DND-41 (cell line): ENCODE measurements around the gene WNK2.

Source experiments
- ATAC-seq: fragments of 200-7000 bp; cut with Tn5 transposase; 3 replicates; pipeline ENCODE4 v1.9.1; 2021; ENCODE audit warnings: low read depth; ENCODE audit not compliant: insufficient read depth
- DNase-seq: peaks from one replicate; pipeline ENCODE4 v3.0.0-alpha.2; 2020
- H2AFZ ChIP-seq: 2 replicates; pipeline ENCODE4 v1.6.0; 2012; ENCODE audit warnings: low read depth, low read length
- H3K27ac ChIP-seq: 2 replicates; pipeline ENCODE4 v1.5.1; 2012; ENCODE audit warnings: low read length, inconsistent platforms
- H3K27me3 ChIP-seq: fragments of 200-600 bp; sonication (generic); 2 replicates; pipeline ENCODE4 v1.6.0; 2012; ENCODE audit warnings: low read length, mild to moderate bottlenecking, inconsistent platforms; ENCODE audit not compliant: insufficient read depth, poor library complexity
- H3K36me3 ChIP-seq: 2 replicates; pipeline ENCODE4 v1.5.1; 2012; ENCODE audit warnings: low read length, inconsistent platforms; ENCODE audit not compliant: insufficient read depth
- H3K4me1 ChIP-seq: 2 replicates; pipeline ENCODE4 v1.5.1; 2012; ENCODE audit warnings: mild to moderate bottlenecking, low read length; ENCODE audit not compliant: insufficient read depth
- H3K4me2 ChIP-seq: 2 replicates; pipeline ENCODE4 v1.6.0; 2012; ENCODE audit warnings: mild to moderate bottlenecking, moderate library complexity, low read length, inconsistent platforms; ENCODE audit not compliant: insufficient read depth
- H3K4me3 ChIP-seq, 2 experiments: fragments of 200-600 bp in 1 of 2; shearing (Covaris generic) in 1 of 2; 2 replicates each; pipeline ENCODE4 v1.5.1; 2012 to 2016; ENCODE audit warnings: inconsistent platforms in 2 of 2, low read length in 2 of 2, mild to moderate bottlenecking in 2 of 2, low read depth in 1 of 2, moderate library complexity in 1 of 2
- H3K79me2 ChIP-seq: 2 replicates; pipeline ENCODE4 v1.6.0; 2012; ENCODE audit warnings: low read length, inconsistent platforms; ENCODE audit not compliant: insufficient read depth
- H3K9ac ChIP-seq: 2 replicates; pipeline ENCODE4 v1.6.0; 2012; ENCODE audit warnings: low read depth, mild to moderate bottlenecking, inconsistent platforms, low read length, moderate library complexity
- H3K9me3 ChIP-seq: 2 replicates; pipeline ENCODE4 v1.5.1; 2012; ENCODE audit warnings: low read length, moderate library complexity, mild to moderate bottlenecking, inconsistent platforms; ENCODE audit not compliant: insufficient read depth, severe bottlenecking
- H4K20me1 ChIP-seq: 2 replicates; pipeline ENCODE4 v1.6.0; 2012; ENCODE audit warnings: low read length; ENCODE audit not compliant: insufficient read depth
- EZH2 ChIP-seq: IDR thresholded peaks from 3 replicates; pipeline ENCODE4 v1.6.1; 2012; ENCODE audit warnings: borderline replicate concordance, low read depth, mild to moderate bottlenecking, moderate library complexity, low read length, inconsistent platforms; ENCODE audit not compliant: severe bottlenecking
- TF ChIP-seq, protein P1 (sequence below): IDR thresholded peaks from 2 replicates; pipeline ENCODE4 v1.5.1; 2012; ENCODE audit warnings: borderline replicate concordance, low read length, moderate library complexity, mild to moderate bottlenecking; ENCODE audit not compliant: poor library complexity, severe bottlenecking; ENCODE audit errors: extremely low read depth

WNK2 gene

GRCh38 chr9:93288341-93288740 is 104.4 kb downstream of the WNK2 start:
- Histone ChIP-seq H3K4me3 (no peak overlapping the region), H3K4me2 (no peak overlapping the region), H3K9me3 (no peaks in the 10 kb centered on the region), H2AFZ (no peak overlapping the region), H3K9ac (no peak overlapping the region), H3K79me2 (no peaks in the 10 kb centered on the region), H4K20me1 (no peaks in the 10 kb centered on the region), H3K4me1 (no peaks in the 10 kb centered on the region), H3K27ac (no peak overlapping the region), H3K36me3 (no peaks in the 10 kb centered on the region), H3K27me3 (peaks cover 2% of the 10 kb centered on the region)
- no peak for DNase-seq
- TF ChIP-seq, protein P1, sequence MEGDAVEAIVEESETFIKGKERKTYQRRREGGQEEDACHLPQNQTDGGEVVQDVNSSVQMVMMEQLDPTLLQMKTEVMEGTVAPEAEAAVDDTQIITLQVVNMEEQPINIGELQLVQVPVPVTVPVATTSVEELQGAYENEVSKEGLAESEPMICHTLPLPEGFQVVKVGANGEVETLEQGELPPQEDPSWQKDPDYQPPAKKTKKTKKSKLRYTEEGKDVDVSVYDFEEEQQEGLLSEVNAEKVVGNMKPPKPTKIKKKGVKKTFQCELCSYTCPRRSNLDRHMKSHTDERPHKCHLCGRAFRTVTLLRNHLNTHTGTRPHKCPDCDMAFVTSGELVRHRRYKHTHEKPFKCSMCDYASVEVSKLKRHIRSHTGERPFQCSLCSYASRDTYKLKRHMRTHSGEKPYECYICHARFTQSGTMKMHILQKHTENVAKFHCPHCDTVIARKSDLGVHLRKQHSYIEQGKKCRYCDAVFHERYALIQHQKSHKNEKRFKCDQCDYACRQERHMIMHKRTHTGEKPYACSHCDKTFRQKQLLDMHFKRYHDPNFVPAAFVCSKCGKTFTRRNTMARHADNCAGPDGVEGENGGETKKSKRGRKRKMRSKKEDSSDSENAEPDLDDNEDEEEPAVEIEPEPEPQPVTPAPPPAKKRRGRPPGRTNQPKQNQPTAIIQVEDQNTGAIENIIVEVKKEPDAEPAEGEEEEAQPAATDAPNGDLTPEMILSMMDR = no peak
- no peak for TF ChIP-seq EZH2
- ATAC-seq = no peak

DNA sequence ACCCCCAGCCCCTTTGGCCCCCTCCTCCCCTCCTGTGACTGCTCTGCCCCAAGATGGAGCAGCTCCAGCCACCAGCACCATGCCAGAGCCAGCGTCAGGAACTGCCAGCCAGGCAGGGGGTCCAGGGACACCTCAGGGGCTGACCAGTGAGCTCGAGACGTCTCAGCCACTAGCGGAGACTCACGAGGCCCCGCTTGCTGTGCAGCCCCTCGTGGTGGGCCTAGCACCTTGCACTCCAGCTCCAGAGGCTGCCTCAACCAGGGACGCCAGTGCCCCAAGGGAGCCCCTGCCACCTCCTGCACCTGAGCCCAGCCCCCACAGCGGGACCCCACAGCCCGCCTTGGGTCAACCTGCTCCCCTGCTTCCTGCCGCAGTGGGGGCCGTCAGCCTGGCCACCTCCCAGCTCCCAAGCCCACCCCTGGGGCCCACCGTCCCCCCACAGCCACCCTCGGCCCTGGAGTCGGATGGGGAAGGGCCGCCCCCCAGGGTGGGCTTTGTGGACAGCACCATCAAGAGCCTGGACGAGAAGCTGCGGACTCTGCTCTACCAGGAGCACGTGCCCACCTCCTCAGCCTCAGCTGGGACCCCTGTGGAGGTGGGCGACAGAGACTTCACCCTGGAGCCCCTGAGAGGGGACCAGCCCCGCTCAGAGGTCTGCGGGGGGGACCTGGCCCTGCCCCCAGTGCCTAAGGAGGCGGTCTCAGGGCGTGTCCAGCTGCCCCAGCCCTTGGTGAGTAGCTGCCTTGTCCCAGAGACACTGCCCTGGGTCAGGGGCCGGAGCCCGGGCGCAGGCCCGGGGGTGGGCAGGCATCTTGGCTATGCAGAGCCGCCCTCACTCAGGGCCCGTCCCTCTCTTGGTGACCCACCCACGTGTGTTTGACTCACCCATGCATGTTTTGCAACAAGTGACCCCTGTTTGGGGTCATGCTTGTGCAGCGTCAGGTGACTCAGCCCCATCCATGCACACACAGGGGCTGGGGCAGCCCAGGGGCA is 105.2 kb downstream of the WNK2 start:
- Histone ChIP-seq H3K4me2 (no peak overlapping the region), H2AFZ (no peak overlapping the region), H3K27me3 (no peaks in the 10 kb centered on the region), H3K27ac (no peak overlapping the region), H4K20me1 (no peaks in the 10 kb centered on the region), H3K9me3 (no peaks in the 10 kb centered on the region), H3K36me3 (no peaks in the 10 kb centered on the region), H3K79me2 (no peaks in the 10 kb centered on the region), H3K9ac (no peak overlapping the region), H3K4me1 (no peaks in the 10 kb centered on the region), H3K4me3 (no peak overlapping the region)
- ATAC-seq = no peak
- no peak for DNase-seq
- TF ChIP-seq, protein P1 = no peak
- TF ChIP-seq EZH2 = no peak

DNA sequence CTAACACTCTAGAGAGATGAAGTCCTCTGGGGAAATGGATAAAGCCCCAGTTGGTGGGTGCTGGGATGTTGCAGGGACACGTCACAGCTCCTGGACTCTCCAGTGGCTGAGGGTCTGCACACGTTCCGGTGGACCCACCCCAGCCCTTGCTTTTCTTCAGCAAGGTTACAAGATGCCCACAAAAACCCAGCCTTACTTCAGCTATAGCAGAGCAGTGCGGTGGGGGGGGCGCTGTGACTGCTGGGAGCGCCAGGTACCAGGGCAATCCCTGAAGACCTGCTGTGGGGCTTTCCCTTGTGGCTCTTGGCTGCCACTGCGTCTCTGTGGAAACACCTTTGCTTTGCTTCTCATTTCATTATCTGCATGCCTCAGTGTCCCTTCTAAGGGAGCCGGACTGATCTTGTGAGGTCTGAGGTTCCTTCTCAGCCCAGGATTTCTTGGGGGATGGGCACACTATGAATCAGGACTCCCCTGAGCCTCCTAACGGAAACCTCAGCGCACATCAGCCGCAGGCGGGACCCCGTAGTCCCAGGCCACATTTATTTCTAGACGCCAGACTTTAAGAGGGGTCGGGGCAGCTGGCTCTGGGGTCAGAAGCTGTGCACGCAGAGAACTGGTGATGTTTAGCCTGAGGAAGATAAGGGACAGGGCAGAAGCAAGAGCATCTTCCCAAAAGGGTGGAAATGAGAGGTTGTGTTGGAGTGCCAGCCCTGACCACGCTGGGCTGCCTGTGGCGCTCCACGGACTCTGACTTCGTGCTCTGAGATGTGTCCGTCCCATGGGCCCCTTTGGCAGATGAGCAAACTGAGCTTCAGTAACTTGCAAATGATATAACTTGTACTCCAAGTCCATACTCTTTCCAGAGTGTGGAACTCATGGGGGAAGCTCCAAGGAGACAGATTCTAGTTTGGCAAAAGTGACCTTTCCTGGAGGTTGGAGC is 106.8 kb downstream of the WNK2 start:
- no peaks in the 10 kb centered on the region for H3K4me1 ChIP-seq
- H3K27ac ChIP-seq = no peak overlapping the region
- H3K4me3 ChIP-seq = no peak overlapping the region
- TF ChIP-seq, protein P1 = no peak
- TF ChIP-seq EZH2 = no peak
- no peaks in the 10 kb centered on the region for H4K20me1 ChIP-seq
- no peak for ATAC-seq
- H2AFZ ChIP-seq = no peak overlapping the region
- H3K79me2 ChIP-seq = no peaks in the 10 kb centered on the region
- no peaks in the 10 kb centered on the region for H3K27me3 ChIP-seq
- no peak for DNase-seq
- H3K9ac ChIP-seq = no peak overlapping the region
- H3K9me3 ChIP-seq = no peaks in the 10 kb centered on the region
- H3K4me2 ChIP-seq = no peak overlapping the region
- H3K36me3 ChIP-seq = no peaks in the 10 kb centered on the region
